Psoas muscle (tissue), 8 donors: ENCODE data around the gene MPPED1. TPM values are rescaled to one million over a fixed set of nuclear protein-coding genes. Genes with fewer than 3 reads are reported as not detected.

Experiments used
- ATAC-seq, 4 donors: fragments of 200-7000 bp; cut with Tn5 transposase; one replicate each; pipeline ENCODE4 v1.9.1; 2020; ENCODE audit warnings: moderate library complexity in 3 of 4, mild to moderate bottlenecking in 2 of 4
- DNase-seq, 2 donors: peaks; one replicate each; pipeline ENCODE4 v3.0.0-alpha.2; 2020
- H3K27ac ChIP-seq: fragments of 200-600 bp; one replicate; pipeline ENCODE4 v1.8.0; 2022
- H3K27me3 ChIP-seq, 3 donors: fragments of 200-600 bp in 1 of 3; one replicate each; pipeline versions ENCODE4 v1.6.1 to v1.8.0; 2013 to 2022; ENCODE audit warnings: low read length in 2 of 3, mild to moderate bottlenecking in 2 of 3, moderate library complexity in 1 of 3; ENCODE audit not compliant: insufficient read depth in 3 of 3
- H3K36me3 ChIP-seq, 2 donors: fragments of 200-600 bp in 1 of 2; one replicate each; pipeline versions ENCODE4 v1.6.1 to v1.8.0; 2013 to 2022; ENCODE audit warnings: low read depth in 1 of 2, mild to moderate bottlenecking in 1 of 2, moderate library complexity in 1 of 2; ENCODE audit not compliant: insufficient read depth in 1 of 2
- H3K4me1 ChIP-seq: fragments of 200-600 bp; one replicate; pipeline ENCODE4 v1.8.0; 2022
- H3K4me3 ChIP-seq: fragments of 200-600 bp; one replicate; pipeline ENCODE4 v1.8.0; 2022; ENCODE audit warnings: mild to moderate bottlenecking
- H3K9me3 ChIP-seq: fragments of 200-600 bp; one replicate; pipeline ENCODE4 v1.8.0; 2022
- whole genome bisulfite sequencing, 3 donors: extraction: QIAGEN DNeasy Blood & Tissue Kit; methylation state at CpG; one replicate each; pipeline versions ENCODE4 v1.1.6 to v1.1.7; 2013; 5-methylcytosine and 5-hydroxymethylcytosine counted together
- intact Hi-C, 2 donors: fragments of 100-400 bp; cut with DNase I; formaldehyde crosslinking; loops; one replicate each; pipeline versions ENCODE4 v1.11.0 to v1.14.2; 2022
- polyA plus RNA-seq, 3 donors: library from polyadenylated mRNA; stranded (reverse); fragments of 200-250 nt; gene quantifications; one replicate each; pipeline ENCODE4 v1.2.3, GENCODE V29; 2013
- total RNA-seq, 4 donors: library from RNA; stranded (reverse); fragmentation: NEBNext Ultra II Directional in 2 of 4; extraction: Animal tissue kit (Norgen Biotek cat#: 25700) in 2 of 4; gene quantifications; one replicate each; pipeline versions ENCODE4 v1.2.1 to v1.2.4, GENCODE V29; 2021 to 2023
- TF ChIP-seq, protein P1 (sequence below): fragments of 200-600 bp; IDR thresholded peaks from one replicate; pipeline ENCODE4 v1.8.0; 2022; ENCODE audit warnings: antibody characterized with exemption
- donor health status: healthy with polysubstance abuse.
- donor health status: DM: no; HTN: no; CAD: no; lungs with moderate emphysema.
- donor health status: Bipolar disorder and iron deficiency.
- donor health status: healthy.
- donor health status: DM: yes; HTN: yes; CAD: no.
- donor health status: DM: no; HTN: no; CAD: no.
- donor health status: DM: no; HTN: no; CAD: no.
- donor health status: DM: yes; HTN: yes; CAD: no.

MPPED1 gene
- total and polyA plus RNA-seq, 7 donors: 0.04 to 0.10 TPM; not detected in 5

- no peak for DNase-seq
- intact Hi-C loops: no loop called here
- H3K36me3 ChIP-seq: no peaks in the 10 kb centered on the region
Measured at GRCh38 chr22:43507235-43507634, 95.4 kb downstream of the MPPED1 start.

DNA sequence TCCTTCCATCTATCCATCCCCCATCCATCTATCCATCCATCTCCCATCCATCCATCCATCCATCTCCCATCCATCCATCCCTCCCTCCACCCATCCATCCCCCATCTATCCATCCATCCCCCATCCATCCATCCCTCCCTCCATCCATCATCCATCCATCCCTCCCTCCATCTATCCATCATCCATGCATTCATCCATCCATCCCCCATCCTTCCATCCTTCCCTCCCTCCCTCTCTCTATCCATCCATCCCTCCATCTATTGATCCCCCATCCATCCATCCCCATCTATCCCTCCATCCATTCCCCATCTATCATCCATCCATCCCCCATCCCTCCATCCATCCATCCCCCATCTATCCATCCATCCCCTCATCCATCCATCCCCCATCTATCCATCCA lies 96.7 kb downstream of the MPPED1 start:
- ATAC-seq (no peak), DNase-seq (no peak)
- H3K4me3 ChIP-seq: no peak overlapping the region
- no peaks in the 10 kb centered on the region for H3K27me3 ChIP-seq
- TF ChIP-seq, protein P1, sequence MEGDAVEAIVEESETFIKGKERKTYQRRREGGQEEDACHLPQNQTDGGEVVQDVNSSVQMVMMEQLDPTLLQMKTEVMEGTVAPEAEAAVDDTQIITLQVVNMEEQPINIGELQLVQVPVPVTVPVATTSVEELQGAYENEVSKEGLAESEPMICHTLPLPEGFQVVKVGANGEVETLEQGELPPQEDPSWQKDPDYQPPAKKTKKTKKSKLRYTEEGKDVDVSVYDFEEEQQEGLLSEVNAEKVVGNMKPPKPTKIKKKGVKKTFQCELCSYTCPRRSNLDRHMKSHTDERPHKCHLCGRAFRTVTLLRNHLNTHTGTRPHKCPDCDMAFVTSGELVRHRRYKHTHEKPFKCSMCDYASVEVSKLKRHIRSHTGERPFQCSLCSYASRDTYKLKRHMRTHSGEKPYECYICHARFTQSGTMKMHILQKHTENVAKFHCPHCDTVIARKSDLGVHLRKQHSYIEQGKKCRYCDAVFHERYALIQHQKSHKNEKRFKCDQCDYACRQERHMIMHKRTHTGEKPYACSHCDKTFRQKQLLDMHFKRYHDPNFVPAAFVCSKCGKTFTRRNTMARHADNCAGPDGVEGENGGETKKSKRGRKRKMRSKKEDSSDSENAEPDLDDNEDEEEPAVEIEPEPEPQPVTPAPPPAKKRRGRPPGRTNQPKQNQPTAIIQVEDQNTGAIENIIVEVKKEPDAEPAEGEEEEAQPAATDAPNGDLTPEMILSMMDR: no peak
- intact Hi-C loops: no loop called here
- no peaks in the 10 kb centered on the region for H3K36me3 ChIP-seq
- no peak overlapping the region for H3K27ac ChIP-seq
- H3K4me1 ChIP-seq: no peaks in the 10 kb centered on the region
- no peaks in the 10 kb centered on the region for H3K9me3 ChIP-seq

More at GRCh38 chr22:43507235-43507634, 95.4 kb downstream of the MPPED1 start:
- Histone ChIP-seq H3K9me3 (no peaks in the 10 kb centered on the region), H3K4me3 (no peak overlapping the region), H3K4me1 (no peaks in the 10 kb centered on the region), H3K27ac (no peak overlapping the region), H3K27me3 (peaks cover 0 to 2% (median 0%) of the 10 kb centered on the region in 3 donors)
- no peak for ATAC-seq
- WGBS, 3 donors: 36 to 49% (median 42%) methylated on average over 8 of the region's 8 CpGs
- TF ChIP-seq, protein P1: no peak

- TF ChIP-seq, protein P1: no peak
- DNase-seq (no peak), ATAC-seq (no peak)
- Histone ChIP-seq H3K36me3 (no peaks in the 10 kb centered on the region), H3K27me3 (no peaks in the 10 kb centered on the region), H3K9me3 (no peaks in the 10 kb centered on the region), H3K4me1 (no peaks in the 10 kb centered on the region), H3K27ac (no peak overlapping the region), H3K4me3 (no peak overlapping the region)
- intact Hi-C loops: no loop called here
- WGBS, 3 donors: 87 to 96% (median 87%) methylated on average over 2 of the region's 2 CpGs
Measured at GRCh38 chr22:43509337-43509736, 97.5 kb downstream of the MPPED1 start.

DNA sequence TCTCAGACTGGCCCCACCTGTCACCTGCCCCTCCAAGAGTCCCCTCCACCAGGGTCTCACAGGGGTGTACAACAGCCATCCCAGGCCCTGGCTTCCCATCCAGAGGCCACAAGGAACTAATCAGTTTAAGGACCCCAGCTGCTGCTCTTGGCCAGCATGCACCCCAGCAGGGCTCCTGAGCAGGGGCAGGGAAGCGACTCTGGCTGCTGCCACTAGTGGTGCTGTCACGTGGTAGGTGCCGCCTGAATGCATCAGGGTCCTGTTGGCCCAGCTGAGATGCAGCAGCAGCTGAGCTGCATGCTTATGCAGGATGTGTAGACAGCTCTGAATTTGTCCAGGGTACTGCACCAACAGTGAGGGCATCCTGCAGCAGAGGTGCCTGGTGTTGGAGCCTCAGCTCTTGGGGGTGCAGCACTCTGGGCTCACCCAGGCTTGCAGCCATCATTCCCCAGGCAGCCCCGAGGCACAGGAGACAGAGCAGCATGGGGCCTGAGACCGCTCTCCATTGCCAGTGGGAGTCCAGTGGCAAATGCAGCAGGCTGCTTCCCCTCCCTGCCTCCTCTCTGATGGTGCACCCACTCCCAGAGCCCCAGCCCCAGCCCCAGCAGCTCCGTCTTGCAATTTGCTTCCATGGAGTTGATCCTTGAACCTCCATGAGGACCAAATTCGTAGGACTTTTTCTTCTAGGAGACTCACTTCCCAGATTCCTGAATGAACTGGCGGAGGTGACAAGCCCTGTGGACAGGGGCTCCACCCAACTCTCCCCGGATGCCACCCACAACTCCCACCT lies 98.7 kb downstream of the MPPED1 start:
- Histone ChIP-seq H3K4me3 (no peak overlapping the region), H3K27ac (no peak overlapping the region), H3K27me3 (no peaks in the 10 kb centered on the region), H3K4me1 (no peaks in the 10 kb centered on the region), H3K9me3 (no peaks in the 10 kb centered on the region), H3K36me3 (no peaks in the 10 kb centered on the region)
- intact Hi-C loops: no loop called here
- ATAC-seq (no peak), DNase-seq (no peak)
- 61 to 83% (median 69%) methylated on average over 9 of the region's 9 CpGs for WGBS, 3 donors
- TF ChIP-seq, protein P1: no peak
